ENCODE data around the gene AMBRA1. TPM values are rescaled to one million over a fixed set of nuclear protein-coding genes. Genes with fewer than 3 reads are reported as not detected.
A peak's percentile ranks its signal among the peaks of the same experiment; 100 is the strongest.

Gene AMBRA1
- total RNA-seq, 1 donor from 2014 or later: 45.3 TPM

GRCh38 chr11:46506483-46506791, 87.4 kb downstream of the AMBRA1 start:
- no peak for DNase-seq (ENCODE audit: low spot score, unreplicated experiment)
- H3K4me1 Mint-ChIP-seq (ENCODE audit: low read depth): peaks cover 11% of the 10 kb centered on the region
- TF ChIP-seq CTCF (IDR thresholded peaks at IDR 0.05; ENCODE audit: unreplicated experiment): no peak
- peaks cover 10% of the 10 kb centered on the region for H3K36me3 Mint-ChIP-seq (ENCODE audit: insufficient read depth)
- no peak overlapping the region for H3K4me3 Mint-ChIP-seq (ENCODE audit: low read depth)
- H3K27ac Mint-ChIP-seq: no peak overlapping the region
- no peaks in the 10 kb centered on the region for H3K27me3 Mint-ChIP-seq
- H3K9me3 Mint-ChIP-seq (ENCODE audit: low read depth): no peaks in the 10 kb centered on the region

- Mint-ChIP-seq H3K36me3 (ENCODE audit: insufficient read depth) (peaks cover 10% of the 10 kb centered on the region), H3K27ac (no peak overlapping the region), H3K27me3 (no peaks in the 10 kb centered on the region), H3K4me1 (ENCODE audit: low read depth) (peaks cover 11% of the 10 kb centered on the region), H3K4me3 (ENCODE audit: low read depth) (no peak overlapping the region), H3K9me3 (ENCODE audit: low read depth) (no peaks in the 10 kb centered on the region)
- no peak for DNase-seq (ENCODE audit: low spot score, unreplicated experiment)
- TF ChIP-seq CTCF (IDR thresholded peaks at IDR 0.05; ENCODE audit: unreplicated experiment): no peak
These were observed 87.9 kb downstream of the AMBRA1 start for GRCh38 chr11:46505741-46506482.

DNA sequence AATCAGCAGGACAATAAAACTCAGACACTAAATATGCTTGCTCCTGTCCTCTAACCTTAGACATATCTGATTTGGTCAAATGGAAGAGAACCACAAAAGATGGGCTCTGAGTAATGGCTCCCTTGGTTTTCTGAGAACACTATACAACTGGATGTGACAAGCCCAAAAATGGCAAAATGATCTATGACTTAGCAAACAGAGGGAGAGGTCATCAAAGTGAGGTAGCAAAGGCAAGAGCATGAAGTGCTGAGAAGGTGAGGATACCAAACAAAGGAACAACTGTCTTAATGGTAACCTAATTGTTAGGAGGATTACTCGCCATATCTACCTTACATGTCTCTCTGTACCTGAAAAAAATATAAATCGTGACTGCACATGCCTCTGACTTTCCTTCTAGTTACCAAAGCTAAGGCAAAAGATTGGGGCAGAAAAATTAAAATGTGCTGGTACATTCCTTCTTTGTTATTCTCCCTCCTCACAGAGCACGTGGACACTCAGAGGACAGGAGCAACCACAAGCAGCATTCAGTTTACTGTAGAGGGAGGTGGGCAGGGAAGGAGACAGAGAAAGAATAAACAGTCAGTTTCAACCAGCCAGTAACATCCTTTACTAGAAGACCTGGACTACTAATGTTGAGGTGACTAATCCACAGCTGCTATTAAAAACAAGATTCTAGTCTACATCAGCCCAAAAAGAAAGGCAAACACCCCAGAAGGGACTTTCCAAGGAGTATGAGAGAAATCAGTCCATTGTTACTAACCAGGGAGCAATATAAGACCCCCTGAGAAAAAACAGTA, 88.8 kb downstream of the AMBRA1 start:
- peaks cover 10% of the 10 kb centered on the region for H3K36me3 Mint-ChIP-seq (ENCODE audit: insufficient read depth)
- no peak for DNase-seq (ENCODE audit: low spot score, unreplicated experiment)
- no peak overlapping the region for H3K4me3 Mint-ChIP-seq (ENCODE audit: low read depth)
- TF ChIP-seq CTCF (IDR thresholded peaks at IDR 0.05; ENCODE audit: unreplicated experiment): no peak
- no peaks in the 10 kb centered on the region for H3K9me3 Mint-ChIP-seq (ENCODE audit: low read depth)
- H3K27me3 Mint-ChIP-seq: no peaks in the 10 kb centered on the region
- H3K27ac Mint-ChIP-seq: peak overlapping the region; percentile 54
- H3K4me1 Mint-ChIP-seq (ENCODE audit: low read depth): peaks cover 18% of the 10 kb centered on the region

DNA sequence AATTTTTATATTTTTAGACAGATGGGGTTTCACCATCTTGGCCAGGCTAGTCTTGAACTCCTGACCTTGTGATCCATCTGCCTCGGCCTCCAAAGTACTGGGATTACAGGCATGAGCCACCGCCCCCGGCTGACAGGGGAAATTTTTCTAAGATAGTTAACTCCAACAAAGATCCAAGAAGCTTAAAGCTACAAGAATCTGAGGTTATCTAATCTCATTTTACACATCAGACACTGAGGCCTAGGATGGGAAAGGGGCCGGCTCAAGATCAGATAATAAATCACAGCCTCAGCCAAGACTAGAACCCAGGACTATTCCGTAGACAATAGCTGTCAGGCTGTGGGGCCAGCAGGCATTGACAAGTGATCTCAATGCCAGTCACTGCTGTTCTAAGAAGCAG, 94.0 kb downstream of the AMBRA1 start:
- H3K36me3 Mint-ChIP-seq (ENCODE audit: insufficient read depth): peaks cover 4% of the 10 kb centered on the region
- H3K4me3 Mint-ChIP-seq (ENCODE audit: low read depth): no peak overlapping the region
- no peaks in the 10 kb centered on the region for H3K9me3 Mint-ChIP-seq (ENCODE audit: low read depth)
- DNase-seq (ENCODE audit: low spot score, unreplicated experiment): no peak
- peaks cover 19% of the 10 kb centered on the region for H3K4me1 Mint-ChIP-seq (ENCODE audit: low read depth)
- H3K27me3 Mint-ChIP-seq: no peaks in the 10 kb centered on the region
- H3K27ac Mint-ChIP-seq: no peak overlapping the region
- no peak for TF ChIP-seq CTCF (IDR thresholded peaks at IDR 0.05; ENCODE audit: unreplicated experiment)

- no peak for TF ChIP-seq CTCF (IDR thresholded peaks at IDR 0.05; ENCODE audit: unreplicated experiment)
- no peaks in the 10 kb centered on the region for H3K9me3 Mint-ChIP-seq (ENCODE audit: low read depth)
- peaks cover 4% of the 10 kb centered on the region for H3K36me3 Mint-ChIP-seq (ENCODE audit: insufficient read depth)
- H3K4me3 Mint-ChIP-seq (ENCODE audit: low read depth): no peak overlapping the region
- peaks cover 18% of the 10 kb centered on the region for H3K4me1 Mint-ChIP-seq (ENCODE audit: low read depth)
- no peak for DNase-seq (ENCODE audit: low spot score, unreplicated experiment)
- no peaks in the 10 kb centered on the region for H3K27me3 Mint-ChIP-seq
- H3K27ac Mint-ChIP-seq: no peak overlapping the region
These were observed 94.9 kb downstream of the AMBRA1 start for GRCh38 chr11:46498968-46499367.

Measured in progenitor cell of endocrine pancreas (in vitro differentiated cells).